GM18951 (cell line): ENCODE results near the gene AGAP1.

ENCODE experiments used
- POLR2A ChIP-seq: IDR thresholded peaks from 4 replicates; pipeline ENCODE4 v1.6.1; 2011; ENCODE audit warnings: mild to moderate bottlenecking; ENCODE audit not compliant: insufficient read length, insufficient read depth; ENCODE audit errors: extremely low read depth
- in situ Hi-C: fragments of 300-500 bp; cut with MboI; formaldehyde crosslinking; loops from one replicate; pipeline ENCODE4 v1.12.0; 2022; ENCODE audit warnings: low sequenced_read_pairs, mixed read lengths, inconsistent platforms; ENCODE audit not compliant: unreplicated experiment

The AGAP1 gene

DNA sequence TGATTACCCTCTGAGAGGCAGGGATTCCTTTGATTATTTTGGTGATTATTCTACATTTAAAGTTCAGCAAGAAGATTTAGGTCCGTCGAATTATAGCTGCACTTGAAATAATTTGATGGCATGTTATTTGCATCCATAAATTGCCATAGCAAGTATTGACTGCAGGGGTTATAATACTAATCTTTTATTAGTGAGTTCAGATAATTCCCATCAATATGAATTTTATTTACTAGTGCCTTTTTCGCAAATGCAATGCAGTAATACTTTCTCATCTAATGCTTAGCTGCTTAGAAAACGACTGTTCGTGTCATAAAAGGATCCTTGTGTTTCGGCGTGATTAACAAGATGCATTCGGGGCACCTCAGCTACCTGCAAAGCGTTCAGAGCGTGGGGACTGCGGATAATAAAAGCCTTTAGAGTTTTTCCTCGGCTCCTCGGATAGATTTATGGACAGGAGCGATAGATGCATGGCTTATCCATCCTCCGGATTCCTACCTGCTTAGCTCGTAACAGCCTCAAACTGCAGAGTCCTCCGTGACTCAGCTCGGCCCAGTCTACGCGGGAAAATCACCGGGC lies 676.8 kb downstream of the AGAP1 start:
- in situ Hi-C loops: loop anchor here (5.0 kb wide), 1 partner anchor 393 kb away; no protein-coding TSS in a partner anchor

DNA sequence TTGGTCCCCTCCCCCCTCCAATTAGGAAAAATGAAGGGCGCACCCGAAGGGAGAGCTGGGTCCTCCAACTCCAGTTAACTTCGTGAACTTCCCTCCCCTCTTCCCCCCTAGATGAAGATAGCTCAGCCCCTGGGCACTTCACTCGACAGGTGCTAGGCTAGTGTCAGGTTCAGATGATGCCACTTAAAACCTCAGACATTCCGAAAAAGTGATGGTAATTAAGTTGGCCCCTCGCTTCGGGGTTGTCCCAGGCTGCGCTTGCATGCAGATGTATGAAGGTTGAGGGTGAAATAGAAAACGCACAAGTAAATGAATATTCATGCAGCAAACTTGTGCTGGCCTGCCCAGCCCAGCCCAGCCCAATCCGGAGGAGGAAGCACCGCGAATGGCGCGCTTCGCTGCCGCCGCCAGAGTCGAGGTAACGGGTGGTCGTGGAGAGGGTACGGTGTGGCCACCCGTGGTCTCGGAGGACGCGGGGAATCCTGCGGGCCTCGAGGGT lies 677.4 kb downstream of the AGAP1 start:
- no peak for TF ChIP-seq POLR2A
- in situ Hi-C loops: loop anchor here (5.0 kb wide), 1 partner anchor 394 kb away; no protein-coding TSS in a partner anchor

More for the DNA sequence above, 676.8 kb downstream of the AGAP1 start:
- TF ChIP-seq POLR2A: no peak

DNA sequence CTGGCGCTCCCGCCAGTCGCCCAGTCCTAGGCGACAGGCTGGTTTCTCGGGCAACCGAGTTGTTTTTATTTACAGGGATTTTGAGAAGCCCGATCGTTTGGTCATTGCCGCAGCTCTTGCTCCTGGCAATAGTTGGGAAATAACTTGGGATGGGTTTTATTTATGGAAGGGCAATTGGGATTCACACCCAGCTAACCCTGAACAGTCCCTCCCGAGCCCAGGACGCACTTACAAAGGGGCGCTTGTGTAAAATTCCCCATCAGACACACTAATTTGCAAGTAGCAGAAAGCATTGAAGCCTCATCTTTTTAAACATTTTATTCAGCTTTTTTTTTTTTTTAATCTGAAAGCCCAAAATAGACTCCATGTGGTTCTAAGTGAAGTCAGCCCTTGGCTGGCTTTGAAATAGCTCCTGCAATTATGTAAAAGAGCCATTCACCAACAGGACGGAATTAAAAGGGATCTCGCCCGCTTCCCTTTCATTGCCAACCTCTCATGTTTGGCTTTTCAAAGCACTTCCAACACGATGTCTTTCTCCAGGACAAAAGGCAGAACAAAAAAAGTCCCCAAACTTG lies 677.9 kb downstream of the AGAP1 start:
- in situ Hi-C loops: loop anchor here (5.0 kb wide), 1 partner anchor 394 kb away; no protein-coding TSS in a partner anchor
- no peak for TF ChIP-seq POLR2A

DNA sequence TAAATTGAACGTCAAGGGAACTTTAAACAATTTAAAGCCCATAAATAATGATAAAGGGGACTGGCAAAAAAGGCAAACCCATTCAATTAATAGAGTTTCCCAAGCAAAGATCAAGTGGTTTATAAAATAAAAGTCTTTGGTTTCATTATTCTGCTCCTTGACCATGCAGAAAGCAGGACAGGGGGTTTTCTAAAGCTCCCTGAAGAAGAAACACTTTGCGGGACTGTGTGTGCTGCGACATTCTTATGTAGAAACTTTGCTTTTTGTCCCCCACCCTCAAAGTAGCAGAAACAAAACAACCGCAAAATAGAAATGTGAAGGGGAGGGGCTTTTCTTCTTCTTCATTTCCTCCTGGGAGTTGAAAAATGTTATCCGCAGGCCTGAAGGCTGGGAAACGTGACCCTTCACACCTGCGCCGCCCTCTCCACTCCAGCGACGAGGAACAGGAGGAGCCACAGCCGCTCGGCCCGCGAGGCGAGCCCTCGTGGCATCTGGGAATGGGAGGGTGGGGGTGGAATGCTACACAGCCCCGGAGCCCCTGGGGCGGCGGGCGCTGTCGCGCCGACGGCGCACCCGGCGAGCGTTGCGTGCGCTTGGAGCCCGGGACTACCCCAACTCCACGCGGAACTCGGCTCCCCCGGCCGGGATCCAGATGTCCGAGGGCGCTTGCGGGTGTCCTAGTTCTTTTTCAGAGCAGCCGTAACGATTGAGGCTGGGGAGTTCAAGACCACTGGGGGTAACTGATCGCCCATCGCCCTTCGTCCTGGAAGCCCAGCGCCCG lies 678.6 kb downstream of the AGAP1 start:
- in situ Hi-C loops: loop anchor here (5.0 kb wide), 1 partner anchor 395 kb away; no protein-coding TSS in a partner anchor
- TF ChIP-seq POLR2A: no peak

DNA sequence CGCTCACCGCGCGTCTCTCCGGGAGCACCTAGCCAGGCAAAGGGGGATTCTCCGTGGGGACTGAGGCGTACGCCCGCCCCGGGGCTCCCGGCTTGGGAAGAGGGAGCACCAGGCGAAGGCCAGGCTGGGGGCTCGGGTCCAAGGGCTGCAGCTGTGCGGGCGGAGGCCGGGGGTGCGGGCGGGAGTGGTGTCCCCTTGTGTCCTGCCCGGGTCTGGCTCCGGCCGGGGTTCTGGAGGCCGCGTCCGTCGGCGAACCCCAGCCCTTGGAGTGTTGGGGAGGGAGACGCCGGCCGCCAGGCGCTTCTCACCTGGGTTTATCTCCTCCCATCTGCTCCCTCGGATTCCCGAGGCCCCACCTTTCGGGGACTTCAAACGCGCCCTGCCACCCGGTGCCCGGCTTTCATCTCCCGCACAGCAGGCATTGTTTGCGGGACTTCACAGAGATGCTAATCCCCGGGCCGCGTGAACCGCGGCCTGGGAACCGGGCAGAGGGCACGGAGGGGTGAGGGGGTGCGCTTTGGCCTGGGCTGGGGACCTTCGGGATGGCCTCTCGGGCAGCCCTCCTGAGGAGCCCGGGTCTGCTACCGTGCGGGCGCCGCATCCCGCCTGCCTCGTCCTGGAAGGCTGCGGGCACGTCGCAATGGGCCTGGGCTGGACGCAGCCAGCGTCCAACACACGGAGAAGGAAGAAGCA lies 679.3 kb downstream of the AGAP1 start:
- TF ChIP-seq POLR2A: no peak
- in situ Hi-C loops: loop anchor here (5.0 kb wide), 1 partner anchor 396 kb away; no protein-coding TSS in a partner anchor

DNA sequence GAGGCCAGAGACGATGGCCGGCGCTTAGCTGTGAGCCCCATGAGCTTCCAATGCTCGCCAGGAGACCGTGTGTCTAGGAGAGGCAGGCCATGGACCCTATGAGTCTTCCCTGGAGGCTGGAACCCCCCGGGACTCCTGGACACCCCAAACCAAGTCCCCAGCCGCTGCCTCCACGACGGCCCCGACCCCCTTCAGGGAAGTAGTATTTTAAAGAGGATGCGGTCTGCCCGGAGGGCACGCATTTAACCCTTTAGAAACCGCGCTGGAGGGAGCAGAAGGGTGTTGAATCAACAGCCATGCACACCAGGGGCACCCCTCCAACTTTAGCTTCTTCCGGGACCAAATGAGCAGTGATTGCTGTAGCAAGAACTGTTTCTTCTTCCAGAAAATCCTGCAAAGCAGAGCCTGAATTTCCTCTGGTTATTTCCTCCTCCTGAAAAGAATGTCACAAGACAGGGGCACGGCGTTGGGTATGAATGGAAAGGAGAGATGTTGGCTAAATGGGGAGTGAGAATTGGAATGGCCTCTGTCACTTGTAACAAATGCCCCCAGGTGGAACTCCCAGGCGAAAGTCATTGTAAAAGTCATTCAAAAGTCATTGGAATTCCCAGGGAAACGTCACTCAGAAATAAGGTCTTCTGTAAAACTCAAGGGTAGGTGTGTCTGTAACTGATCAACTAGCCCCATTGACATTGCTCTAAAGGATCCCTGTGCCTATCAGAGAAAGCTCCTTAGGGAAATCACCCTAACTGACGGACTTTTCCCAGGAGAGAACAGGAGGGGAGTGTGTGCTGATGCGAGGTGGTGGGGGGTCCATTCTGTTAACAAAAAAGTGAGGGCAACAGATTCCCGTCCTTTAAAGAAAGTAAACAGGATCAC lies 680.1 kb downstream of the AGAP1 start:
- in situ Hi-C loops: loop anchor here (5.0 kb wide), 1 partner anchor 397 kb away; no protein-coding TSS in a partner anchor
- TF ChIP-seq POLR2A: no peak

DNA sequence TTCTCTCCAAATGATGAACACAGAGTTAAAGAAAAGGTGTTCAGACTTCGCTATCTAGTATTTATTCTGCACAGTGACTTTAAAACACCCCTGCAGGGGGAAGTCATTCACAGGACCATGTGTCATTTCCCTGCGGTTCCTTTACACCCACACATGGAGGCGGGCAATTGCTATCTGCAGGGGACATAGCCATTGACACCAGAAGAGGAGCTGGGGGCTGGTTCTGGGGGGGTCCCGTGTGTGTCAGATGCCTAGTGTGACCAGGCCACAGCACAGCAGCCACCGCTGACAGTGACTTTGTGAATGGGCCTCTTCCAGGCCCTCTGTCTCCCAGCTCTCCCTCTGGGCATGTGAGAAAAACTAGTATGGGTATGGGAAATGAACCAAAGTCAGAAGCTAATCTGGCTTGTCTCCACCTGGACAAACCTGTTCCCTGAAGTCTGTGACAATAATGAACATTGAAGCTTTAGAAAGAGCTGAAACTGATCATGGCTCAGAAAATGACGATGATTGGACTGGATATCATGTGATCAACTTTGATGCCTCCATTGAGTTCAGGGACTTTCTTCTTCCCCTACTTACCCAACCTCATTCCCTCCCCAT lies 681.8 kb downstream of the AGAP1 start:
- in situ Hi-C loops: no loop called here
- no peak for TF ChIP-seq POLR2A

DNA sequence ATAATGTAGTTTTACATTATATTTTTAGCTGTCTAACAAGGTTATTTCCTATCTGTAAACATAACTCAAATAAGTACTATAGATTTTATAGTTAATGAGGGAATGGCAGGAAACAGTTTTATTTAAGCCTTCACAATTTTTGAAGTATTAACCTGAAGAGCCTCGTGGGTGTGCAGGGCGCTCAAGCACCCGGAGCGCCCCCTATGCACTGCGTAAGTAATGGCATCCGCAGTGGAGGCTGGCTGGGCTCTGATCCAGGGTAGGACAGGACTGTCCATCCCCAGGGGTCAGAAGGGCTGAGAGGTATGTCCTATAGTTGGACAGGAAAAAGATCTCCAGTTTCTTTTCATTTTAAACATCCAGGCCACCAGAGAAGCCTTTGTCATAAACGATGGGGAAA lies 682.6 kb downstream of the AGAP1 start:
- in situ Hi-C loops: no loop called here
- no peak for TF ChIP-seq POLR2A

DNA sequence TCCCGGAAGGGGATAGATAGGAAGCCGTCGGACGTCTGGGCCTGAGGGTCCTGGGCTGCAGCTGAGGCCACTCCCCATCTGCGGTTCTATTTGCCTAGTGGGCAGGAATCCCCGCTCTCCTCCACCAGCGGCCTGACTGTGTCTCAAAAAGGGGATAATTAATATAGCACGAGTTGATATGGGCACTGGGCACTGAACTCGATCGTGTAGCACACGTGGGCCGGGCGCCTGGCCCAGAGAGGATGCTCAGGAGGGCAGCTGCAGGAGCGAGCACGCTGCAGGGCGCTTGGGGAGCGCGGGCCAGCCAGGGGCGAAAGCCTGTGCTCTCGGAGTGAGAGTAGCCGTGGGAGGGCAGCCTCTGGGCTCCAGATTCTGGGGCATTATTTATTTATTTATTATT lies 683.1 kb downstream of the AGAP1 start:
- in situ Hi-C loops: no loop called here
- TF ChIP-seq POLR2A: no peak

DNA sequence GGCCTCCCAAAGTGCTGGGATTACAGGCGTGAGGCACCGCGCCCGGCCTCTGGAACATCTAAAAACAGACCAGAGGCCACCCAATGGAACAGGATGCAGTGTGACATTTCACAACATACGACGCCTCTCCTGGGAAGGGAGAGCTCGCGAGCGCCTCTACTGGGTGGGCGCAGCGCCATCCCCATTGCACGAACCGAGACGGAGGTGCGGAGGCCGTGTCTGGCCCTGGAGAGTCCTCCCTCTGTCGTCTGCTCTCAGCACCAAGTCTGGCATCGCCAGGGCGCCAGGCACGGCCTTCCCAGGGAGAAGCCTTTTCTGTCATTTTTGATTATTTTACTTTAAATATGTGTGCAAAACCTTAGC lies 683.7 kb downstream of the AGAP1 start:
- in situ Hi-C loops: no loop called here
- no peak for TF ChIP-seq POLR2A

DNA sequence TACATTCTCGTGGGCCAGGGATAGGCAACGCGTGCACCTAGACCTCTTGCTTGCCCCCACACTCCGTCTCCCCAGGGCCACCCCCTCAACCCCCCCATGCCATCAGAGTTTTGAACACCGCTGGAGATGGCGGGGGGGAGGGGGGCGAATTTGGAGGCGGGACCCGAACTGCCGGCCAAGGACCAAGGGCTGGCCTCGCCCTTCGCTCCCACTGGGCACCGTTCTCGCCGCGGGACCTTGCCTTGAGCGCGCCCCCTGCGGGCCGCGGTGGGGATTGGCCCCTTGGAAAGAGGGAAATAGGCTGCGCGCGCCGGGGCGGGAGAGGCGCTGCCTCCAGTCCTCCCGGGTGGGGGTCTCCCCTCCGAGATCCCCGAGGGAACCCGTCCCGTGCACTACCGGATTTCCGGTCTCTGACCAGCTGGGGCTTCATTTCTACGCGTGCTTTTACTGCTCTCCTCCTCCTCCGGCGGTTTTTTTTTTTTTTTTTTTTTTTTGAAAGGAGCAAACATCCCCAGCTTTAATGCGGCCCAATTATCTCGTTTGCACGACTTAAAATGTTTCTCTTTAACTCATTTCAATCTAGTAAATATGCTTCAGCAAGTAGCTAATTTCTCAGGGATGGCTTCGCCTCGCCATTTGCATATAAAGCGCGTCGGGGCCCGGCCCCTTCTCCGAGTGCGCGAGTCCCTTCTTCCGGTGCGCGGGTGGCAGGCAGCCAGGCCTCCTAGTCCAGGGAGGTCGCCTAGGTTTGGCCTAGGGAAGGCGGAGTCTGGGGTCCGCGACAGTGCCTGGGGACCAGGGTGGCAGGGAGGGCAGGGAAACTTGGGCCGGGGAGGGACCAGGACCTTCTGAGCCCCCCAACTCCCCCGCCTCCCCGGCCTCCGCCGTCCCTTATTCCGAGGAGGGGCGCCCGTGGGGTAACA lies 684.4 kb downstream of the AGAP1 start:
- in situ Hi-C loops: no loop called here
- TF ChIP-seq POLR2A: no peak
